Measurements from ENCODE around the gene JARID2. TPM values are rescaled to one million over a fixed set of nuclear protein-coding genes. Genes with fewer than 3 reads are reported as not detected.
A peak's percentile ranks its signal among the peaks of the same experiment; 100 is the strongest.

JARID2 gene
- total and polyA plus RNA-seq, 2 of the 13 experiments (the other 11 are each of a cell fraction or from before 2014, with no cell fraction given) = 7.5 to 10.3 TPM

GRCh38 chr6:15244620-15245360 lies 1.1 kb upstream of the JARID2 start (continued):
- TF ChIP-seq TRAFD1 (CRISPR knock-in tag; IDR thresholded peaks at IDR 0.05; ENCODE audit: borderline replicate concordance) (no peak), ARNTL (CRISPR knock-in tag; IDR thresholded peaks at IDR 0.05) (no peak), TOPORS (CRISPR knock-in tag; IDR thresholded peaks at IDR 0.05) (no peak; the same call in 1 of the 2 replicates), ZNF350 (CRISPR knock-in tag; IDR thresholded peaks at IDR 0.05; ENCODE audit: borderline replicate concordance, low read depth) (no peak; the same call in 1 of the 2 replicates), ZNF512B (CRISPR knock-in tag; IDR thresholded peaks at IDR 0.05; ENCODE audit: borderline replicate concordance) (no peak), CTCF (CRISPR knock-in tag; IDR thresholded peaks at IDR 0.05) (no peak; the same call in 1 of the 2 replicates), ZNF136 (CRISPR knock-in tag; IDR thresholded peaks at IDR 0.05; ENCODE audit: low read depth) (no peak), ZMAT5 (CRISPR knock-in tag; IDR thresholded peaks at IDR 0.05; ENCODE audit: borderline replicate concordance, low read depth) (peak; percentile 79; the same call in 1 of the 2 replicates), XRCC5 (optimal IDR thresholded peaks at IDR 0.05; ENCODE audit: low read length) (peak; percentile 65), ZNF383 (CRISPR knock-in tag; IDR thresholded peaks at IDR 0.05; ENCODE audit: borderline replicate concordance) (no peak), KDM4B (CRISPR knock-in tag; IDR thresholded peaks at IDR 0.05) (0 out of 2 replicates have a peak, but pooled peaks have one; percentile 68), ZNF749 (CRISPR knock-in tag; IDR thresholded peaks at IDR 0.05; ENCODE audit: borderline replicate concordance) (peak; percentile 83), TCF7 (IDR thresholded peaks at IDR 0.05; ENCODE audit: low read depth) (no peak), UBTF (CRISPR knock-in tag; IDR thresholded peaks at IDR 0.05) (no peak), ZNF451 (CRISPR knock-in tag; IDR thresholded peaks at IDR 0.05) (0 out of 2 replicates have a peak, but pooled peaks have one; percentile 50), GATAD2A (CRISPR knock-in tag; IDR thresholded peaks at IDR 0.05) (peak; percentile 9; the same call in 1 of the 2 replicates), TEAD3 (CRISPR knock-in tag; optimal IDR thresholded peaks at IDR 0.05; ENCODE audit: borderline replicate concordance) (no peak), ZNF225 (CRISPR knock-in tag; IDR thresholded peaks at IDR 0.05) (peak; percentile 81), RCOR2 (CRISPR knock-in tag; IDR thresholded peaks at IDR 0.05) (no peak), TBX2 (CRISPR knock-in tag; IDR thresholded peaks at IDR 0.05; ENCODE audit: borderline replicate concordance) (peak; percentile 49; the same call in 1 of the 2 replicates)

Data from HepG2 (cell line).